GM19463 (cell line): ENCODE data around the gene NELL1.

ENCODE experiments used
- ATAC-seq: cut with Tn5 transposase; IDR thresholded peaks from one replicate; pipeline ENCODE4 v1.9.1; 2021; ENCODE audit warnings: mild to moderate bottlenecking, moderate library complexity; ENCODE audit not compliant: unreplicated experiment

NELL1 gene

DNA sequence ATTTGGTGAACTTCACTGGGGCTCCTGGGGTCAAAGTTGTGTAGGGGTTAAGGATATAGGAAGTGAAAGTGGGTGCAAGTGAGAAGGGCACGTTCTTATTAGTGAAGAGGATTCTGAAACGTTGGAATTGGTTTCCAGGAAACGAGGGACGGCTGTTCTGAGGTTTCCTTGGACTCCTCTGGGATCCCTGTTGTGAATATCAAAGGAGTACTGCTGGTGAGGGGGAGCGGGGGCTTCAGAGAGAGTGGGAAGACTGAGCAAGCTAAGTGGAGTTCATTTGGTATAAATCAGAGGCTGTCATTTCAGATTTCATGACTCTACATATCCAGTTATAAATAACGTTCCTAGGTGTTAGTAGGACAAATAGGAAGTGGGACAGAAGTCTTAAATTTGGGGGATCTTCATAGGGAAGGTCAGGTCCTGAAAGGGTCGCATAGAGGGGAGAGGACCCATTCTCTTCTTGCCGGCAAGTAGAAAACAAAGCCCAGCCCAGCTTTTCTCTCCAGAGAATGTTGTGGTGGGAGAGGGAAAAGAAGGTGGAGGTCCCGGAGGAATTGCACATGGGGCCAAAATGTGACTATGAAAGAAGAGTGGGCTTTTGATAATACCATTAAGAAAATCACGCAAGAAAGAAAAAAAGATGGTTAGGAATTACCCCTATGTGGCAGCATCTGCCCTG, 1.1 kb upstream of the NELL1 start:
- ATAC-seq, result no peak

DNA sequence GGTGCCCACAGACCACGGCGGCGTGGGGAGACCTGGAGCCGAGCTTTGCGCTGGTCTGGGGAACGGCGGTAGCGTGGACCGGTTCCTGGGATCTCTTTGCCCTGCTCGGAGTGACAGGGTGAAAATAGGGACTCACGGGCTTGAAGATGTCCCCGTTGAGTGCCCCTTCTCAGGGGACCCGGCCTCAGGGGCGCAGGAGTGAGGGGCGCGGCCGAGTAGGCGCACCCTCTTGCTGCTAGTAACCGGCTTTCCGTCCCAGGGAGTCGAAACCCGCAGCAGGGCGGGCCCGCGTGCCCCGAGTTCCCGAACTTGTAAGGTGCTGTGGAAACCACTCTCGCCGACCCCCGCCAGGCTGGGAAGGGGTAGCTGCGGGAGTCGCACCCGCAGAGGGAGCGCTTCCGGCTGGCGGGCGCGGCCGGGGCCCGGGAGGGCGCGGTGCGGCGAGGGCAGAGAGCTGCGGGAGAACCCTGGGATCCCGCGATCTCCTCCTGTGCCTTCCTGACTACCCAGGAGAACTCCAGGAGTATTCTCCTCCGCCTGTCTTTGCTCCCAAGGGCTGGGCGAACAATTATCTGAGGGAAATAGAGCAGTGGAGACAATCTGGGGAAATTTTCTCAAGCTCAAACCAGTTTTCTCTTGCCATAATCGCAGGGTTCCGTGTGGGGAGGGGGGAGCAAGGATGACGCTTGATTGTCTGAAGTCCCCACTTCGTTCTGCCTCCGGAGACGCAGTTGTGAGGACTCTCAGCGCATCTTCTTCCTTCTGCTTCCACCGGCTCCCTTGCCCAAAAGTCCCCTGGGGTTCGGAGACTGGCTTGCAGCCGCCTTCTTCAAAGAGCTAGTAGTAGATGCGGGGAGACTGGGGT, 666 bp downstream of the NELL1 start:
- ATAC-seq, result no peak

DNA sequence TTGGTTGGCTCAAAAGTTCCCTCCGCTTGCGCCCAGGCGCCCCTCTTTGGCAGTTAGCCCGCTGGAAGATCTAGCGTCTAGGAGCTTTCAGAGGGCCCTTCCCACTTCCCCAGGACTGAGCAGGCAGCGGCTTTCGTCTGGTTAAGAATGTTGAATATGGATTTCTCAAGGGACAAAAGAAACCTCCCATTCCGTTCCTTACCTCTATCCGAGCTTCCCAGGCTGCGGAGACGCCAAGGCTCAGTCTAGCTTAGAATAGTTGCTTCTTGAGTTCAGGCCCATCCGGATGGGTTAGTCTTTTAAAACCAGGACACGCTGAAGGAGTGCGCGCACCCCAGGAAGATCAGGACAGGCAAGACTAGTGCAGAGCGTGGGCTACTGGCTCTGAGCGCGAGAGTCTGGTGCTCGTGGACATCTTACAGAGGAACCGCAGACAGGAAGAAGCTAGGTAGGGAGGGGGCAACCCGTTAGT, 1.6 kb downstream of the NELL1 start:
- no peak for ATAC-seq

DNA sequence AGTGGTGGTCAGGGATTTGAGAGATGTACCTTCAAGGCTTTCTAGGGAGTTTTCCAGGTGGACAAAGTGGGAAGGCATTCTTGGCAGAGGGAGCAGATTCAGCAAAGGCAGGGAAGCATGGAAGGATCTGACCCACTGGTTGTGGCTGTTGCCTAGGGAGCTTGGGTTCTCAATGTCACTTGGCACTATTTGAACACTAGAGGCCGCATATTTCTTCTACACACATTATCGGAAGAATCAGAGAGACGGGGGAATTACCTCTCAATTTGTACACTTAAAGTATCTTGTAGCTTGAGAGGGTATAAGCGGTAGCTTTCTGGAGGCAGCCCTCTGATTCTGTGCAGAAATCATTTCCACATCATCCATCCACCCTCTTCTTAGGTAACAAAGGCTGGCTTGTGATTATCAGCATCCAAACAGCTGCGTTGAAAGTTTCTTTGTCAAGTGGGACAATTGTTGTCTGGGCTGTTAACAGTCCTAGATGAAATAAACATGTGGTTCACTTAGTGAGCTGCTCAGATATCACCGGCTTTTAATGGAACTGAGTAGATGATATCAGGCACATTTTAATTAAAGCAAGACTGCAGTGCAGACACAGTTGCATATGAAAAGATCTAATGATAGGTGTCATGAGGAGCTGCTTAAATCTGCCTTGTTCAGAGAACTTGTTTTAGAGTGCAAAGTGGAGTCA, 2.6 kb downstream of the NELL1 start:
- ATAC-seq, result no peak

- no peak for ATAC-seq
These were observed 3.2 kb downstream of the NELL1 start for GRCh38 chr11:20672575-20672974.

DNA sequence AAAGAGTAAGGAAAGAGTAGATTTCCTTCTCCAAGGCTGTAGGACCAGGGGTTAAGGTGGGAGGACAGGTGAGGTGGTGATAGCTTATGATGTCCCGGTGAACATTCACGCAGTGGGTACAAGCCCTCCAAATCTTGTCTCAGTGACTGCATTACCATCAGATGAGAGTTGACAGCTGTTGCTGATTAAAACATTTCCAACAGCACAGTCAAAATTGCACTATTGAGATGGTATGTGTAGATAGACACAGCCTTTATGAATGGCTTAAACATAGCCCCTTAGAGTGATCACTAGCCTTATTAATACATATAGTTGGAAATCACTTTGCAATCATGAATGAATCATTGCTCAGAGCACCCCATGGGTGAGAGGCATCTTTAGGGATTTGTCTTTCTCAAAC, 7.3 kb downstream of the NELL1 start:
- no peak for ATAC-seq

DNA sequence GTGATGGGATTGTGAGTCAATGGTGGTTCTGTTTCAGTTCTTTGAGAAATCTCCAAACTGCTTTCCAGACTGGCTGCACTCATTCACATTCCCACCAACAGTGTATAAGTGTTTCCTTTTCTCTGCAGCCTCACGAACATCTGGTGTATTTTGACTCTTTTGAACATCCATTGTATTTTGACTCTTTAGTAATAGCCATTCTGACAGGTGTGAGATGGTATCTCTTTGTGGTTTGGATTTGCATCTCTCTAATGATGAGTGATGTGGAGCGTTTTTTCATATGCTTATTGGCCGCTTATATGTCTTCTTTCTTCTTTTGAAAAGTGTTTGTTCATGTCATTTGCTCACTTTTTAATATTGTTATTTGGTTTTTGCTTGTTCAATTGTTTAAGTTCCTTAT, 19.4 kb downstream of the NELL1 start:
- ATAC-seq, result no peak

DNA sequence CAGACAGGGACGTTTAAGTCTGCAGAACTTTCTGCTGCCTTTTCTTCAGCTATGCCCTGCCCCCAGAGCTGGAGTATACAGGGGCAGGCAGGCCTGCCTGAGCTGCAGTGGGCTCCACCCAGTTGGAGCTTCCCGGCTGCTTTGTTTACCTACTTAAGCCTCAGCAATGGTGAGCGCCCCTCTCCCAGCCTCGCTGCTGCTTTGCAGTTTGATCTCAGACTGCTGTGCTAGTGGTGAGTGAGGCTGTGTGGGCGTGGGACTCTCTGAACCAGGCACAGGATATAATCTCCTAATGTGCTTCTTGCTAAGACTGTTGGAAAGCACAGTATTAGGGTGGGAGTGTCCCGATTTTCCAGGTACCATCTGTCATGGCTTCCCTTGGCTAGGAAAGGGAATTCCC, 38.5 kb downstream of the NELL1 start:
- no peak for ATAC-seq

DNA sequence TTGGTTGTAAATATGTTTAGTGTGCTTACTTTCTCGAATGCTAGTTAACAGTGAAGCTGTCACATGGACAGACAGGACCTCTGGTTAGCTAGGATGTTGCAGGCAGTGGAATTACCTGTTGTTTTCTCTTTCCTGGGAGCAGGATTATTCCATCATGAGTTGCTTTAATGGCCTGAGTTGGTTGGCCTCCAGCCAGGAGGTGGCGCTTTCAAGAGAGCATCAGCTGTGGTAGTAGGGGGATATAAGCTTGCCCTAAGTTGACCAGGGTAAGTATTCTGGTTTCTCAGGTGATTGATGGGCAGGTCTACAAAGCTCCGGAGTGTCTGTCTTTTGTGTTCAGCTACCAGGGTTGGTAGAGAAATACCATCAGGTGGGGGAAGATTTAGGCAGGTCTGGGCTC, 43.5 kb downstream of the NELL1 start:
- no peak for ATAC-seq

- ATAC-seq, result no peak
These were observed 46.1 kb downstream of the NELL1 start for GRCh38 chr11:20715464-20715863.

- no peak for ATAC-seq
These were observed 46.5 kb downstream of the NELL1 start for GRCh38 chr11:20715931-20716330.

DNA sequence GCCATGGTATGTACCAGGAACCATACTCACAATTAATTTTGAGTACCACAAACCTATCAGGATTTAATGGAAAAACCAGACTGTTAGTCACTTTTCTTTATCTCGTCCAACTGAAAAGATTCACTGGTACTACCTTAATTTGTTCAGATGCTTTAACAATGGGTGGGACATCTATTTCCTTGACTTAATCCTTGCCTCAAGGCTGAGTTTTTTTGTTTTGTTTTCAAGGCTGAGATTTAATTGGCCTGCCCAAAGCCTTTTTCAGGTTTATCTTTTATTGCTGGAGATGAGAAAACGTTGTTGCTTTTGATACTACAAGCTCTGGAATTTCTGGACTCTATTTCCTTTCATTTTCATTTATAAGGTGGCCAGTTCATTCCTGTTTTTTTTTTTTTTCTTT, 50.4 kb downstream of the NELL1 start:
- no peak for ATAC-seq

DNA sequence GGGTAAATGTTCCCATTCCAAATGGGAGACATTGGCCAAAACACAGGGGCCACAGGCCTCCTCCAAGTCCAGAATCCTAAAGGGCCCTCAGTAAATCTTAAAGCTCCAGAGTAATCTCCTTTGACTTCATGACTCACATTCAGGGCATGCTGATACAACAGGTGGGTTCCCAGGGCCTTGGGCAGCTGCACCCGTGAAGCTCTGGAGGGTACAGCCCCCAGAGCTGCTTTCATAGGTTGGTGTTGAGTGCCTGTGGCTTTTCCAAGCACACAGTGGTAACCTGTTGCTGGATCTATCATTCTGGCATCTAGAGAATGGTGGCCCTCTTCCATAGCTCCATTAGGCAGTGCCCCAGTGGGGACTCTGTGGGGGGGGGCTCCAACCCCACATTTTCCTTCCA, 54.0 kb downstream of the NELL1 start:
- ATAC-seq, result no peak

GRCh38 chr11:20729597-20730105, 60.3 kb downstream of the NELL1 start:
- no peak for ATAC-seq

DNA sequence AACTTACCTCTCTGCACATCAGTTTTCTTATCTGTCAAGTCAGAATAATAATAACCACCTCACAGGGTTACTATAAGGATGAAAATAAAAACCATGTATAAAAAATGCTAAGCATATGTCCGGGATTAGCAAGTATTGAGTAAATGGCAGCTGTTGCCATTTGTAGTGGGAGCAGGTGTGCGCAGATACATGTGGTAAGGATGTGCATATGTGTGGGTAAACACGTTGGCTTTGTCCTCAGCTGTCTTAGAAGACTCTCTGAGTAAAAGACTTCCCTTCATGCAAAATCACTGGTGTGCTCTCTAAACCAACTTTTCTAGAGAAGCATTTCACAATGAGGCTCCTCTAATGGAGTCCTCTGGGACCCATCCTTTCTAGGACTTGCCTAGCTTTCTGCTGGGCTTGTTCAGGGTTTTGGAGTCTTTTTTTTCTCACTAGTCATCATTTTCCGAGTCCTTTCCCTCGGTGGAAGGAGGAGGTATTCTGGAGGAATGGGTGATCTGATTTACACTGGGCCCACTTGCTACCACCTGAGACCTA, 62.4 kb downstream of the NELL1 start:
- ATAC-seq, result no peak

- ATAC-seq, result no peak
These were observed 69.7 kb downstream of the NELL1 start for GRCh38 chr11:20739107-20739506.

DNA sequence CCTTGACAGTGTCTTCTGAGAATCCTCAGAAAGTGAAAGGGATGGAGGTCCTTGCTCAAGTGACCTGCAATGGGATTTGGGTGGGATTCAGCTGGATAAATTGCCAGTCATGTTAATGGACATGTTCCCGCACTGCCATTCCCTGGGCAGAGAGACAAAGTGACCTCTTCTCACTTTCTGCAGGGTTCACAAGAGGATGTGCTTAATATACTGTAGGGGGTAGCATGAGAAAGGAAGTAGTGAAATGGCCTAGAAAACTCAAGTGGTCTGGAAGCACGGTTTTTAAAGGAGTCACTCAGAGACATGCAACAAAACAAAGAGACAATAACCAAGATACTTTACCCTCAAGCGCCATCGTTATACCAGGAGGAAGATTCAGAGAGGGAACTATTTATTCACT, 70.2 kb downstream of the NELL1 start:
- no peak for ATAC-seq

- no peak for ATAC-seq
These were observed 85.5 kb downstream of the NELL1 start for GRCh38 chr11:20754933-20755332.

DNA sequence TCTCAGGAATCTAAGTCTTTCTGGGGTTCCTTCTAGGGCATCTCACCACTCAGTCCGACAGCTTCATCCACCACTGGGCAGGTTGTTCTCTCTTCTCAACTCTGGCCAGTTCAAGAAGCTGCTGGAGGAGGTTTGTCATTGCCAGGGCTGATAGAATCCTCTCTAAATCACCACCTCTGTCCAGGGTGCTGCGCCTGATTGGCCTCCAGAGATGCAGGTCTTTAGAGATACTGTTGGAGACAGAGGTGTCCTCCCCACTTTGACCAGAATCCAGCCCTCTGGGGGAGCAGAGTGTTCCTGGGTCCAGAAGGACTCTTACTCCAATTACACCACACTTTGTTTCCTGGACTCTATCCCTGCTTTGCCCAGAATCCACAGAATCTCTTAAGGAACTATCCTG, 90.2 kb downstream of the NELL1 start:
- ATAC-seq, result no peak

DNA sequence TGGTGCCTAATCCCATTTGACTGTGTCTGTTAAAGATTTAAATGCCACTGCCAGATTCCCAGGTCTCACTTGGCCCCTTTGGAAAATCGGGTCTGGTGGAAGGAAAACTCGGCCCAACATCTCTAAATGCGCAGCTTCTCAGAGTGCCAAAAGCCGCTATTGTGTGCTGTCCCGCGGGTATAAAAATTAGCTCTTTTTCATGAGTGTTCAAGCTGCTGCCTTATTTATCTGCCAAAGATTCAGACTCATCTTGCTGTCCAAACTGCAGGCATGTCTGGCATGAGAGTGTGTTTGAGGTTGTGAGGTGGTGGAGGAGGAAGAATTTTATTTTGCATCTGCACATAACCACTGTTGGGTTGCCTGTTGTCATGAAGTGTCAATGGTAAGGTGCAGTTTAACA, 91.4 kb downstream of the NELL1 start:
- ATAC-seq, result no peak

DNA sequence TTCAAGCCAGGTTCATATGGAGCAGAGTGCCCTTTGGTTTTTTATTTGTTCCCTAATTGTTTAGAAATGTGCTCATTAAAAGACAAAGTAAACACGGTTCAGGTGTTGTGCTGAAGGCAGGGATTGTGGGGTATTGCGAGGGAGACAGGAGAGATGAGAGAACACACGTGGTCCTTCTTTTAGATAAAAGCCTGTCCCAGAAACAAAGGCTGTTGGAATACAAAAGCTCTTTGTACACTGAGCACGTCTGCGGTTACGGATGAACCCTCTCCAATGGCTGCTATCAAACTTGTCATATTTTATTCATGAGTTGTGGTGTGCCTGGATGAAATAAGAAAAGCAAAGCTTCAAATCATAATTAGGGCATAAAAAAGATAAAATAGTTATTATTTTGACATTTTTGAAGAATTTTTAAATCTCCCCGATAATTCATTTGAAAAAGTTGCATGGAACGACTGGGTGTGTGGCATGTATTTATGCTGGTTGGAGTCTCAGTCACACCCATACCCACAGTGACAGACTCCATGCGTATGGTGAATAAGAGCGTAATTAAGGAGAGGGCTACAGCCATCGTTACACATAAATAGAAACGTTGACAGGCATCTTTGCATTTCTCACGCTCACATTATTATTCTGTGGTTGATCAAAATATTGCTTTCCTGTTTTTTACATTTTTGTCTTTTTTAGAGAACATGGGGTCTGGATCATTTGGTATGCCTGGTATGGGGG, 92.9 kb downstream of the NELL1 start:
- no peak for ATAC-seq
